Keratinocyte (primary cell): ENCODE data around the gene NEAT1. TPM values are rescaled to one million over a fixed set of nuclear protein-coding genes. Genes with fewer than 3 reads are reported as not detected.
A peak's percentile ranks its signal among the peaks of the same experiment; 100 is the strongest.

ENCODE experiments used
- DNase-seq: peaks from one replicate; pipeline ENCODE4 v3.0.0-alpha.2; 2011; ENCODE audit warnings: low read depth, missing footprints, low spot score
- FAIRE-seq: peaks from 2 replicates; lab custom pipeline; 2011; peaks lifted over from hg19 to GRCh38; lab: Jason Lieb, UNC
- H2AFZ ChIP-seq: 2 replicates; pipeline ENCODE4 v1.6.0; 2012; ENCODE audit warnings: low read length, control low read depth, inconsistent platforms; ENCODE audit not compliant: control insufficient read depth
- H3K27ac ChIP-seq: 2 replicates; pipeline ENCODE4 v1.5.1; 2011; ENCODE audit warnings: low read length; ENCODE audit not compliant: control insufficient read depth, insufficient read depth
- H3K27me3 ChIP-seq: 3 replicates; pipeline ENCODE4 v1.6.0; 2011; ENCODE audit warnings: low read length; ENCODE audit not compliant: control insufficient read depth, insufficient read depth; ENCODE audit errors: extremely low read depth
- H3K36me3 ChIP-seq, 2 experiments: 2 replicates in 1 of 2; 3 replicates in 1 of 2; pipeline ENCODE4 v1.5.1; 2011; ENCODE audit warnings: low read length in 2 of 2, mild to moderate bottlenecking in 1 of 2; ENCODE audit not compliant: control insufficient read depth in 2 of 2, insufficient read depth in 2 of 2; ENCODE audit errors: extremely low read depth in 1 of 2
- H3K4me1 ChIP-seq: 3 replicates; pipeline ENCODE4 v1.5.1; 2011; ENCODE audit warnings: low read length; ENCODE audit not compliant: control insufficient read depth, insufficient read depth; ENCODE audit errors: extremely low read depth
- H3K4me2 ChIP-seq: 3 replicates; pipeline ENCODE4 v1.6.0; 2011; ENCODE audit warnings: low read depth, low read length; ENCODE audit not compliant: control insufficient read depth, insufficient read depth; ENCODE audit errors: extremely low read depth
- H3K4me3 ChIP-seq, 3 experiments: fragments of 200-600 bp in 1 of 3; sonication (generic) in 1 of 3; 2 replicates in 2 of 3; 3 replicates in 1 of 3; pipeline ENCODE4 v1.5.1; 2011 to 2016; ENCODE audit warnings: low read length in 3 of 3, mild to moderate bottlenecking in 3 of 3, control low read depth in 2 of 3, inconsistent platforms in 1 of 3, low read depth in 1 of 3, mixed read lengths in 1 of 3, mixed run types in 1 of 3, moderate library complexity in 1 of 3; ENCODE audit not compliant: control insufficient read depth in 2 of 3, insufficient read depth in 2 of 3; ENCODE audit errors: extremely low read depth in 1 of 3
- H3K79me2 ChIP-seq: 2 replicates; pipeline ENCODE4 v1.6.0; 2012; ENCODE audit warnings: low read length; ENCODE audit not compliant: control insufficient read depth, insufficient read depth
- H3K9ac ChIP-seq: 3 replicates; pipeline ENCODE4 v1.6.0; 2011; ENCODE audit warnings: low read length; ENCODE audit not compliant: control insufficient read depth, insufficient read depth; ENCODE audit errors: extremely low read depth
- H3K9me1 ChIP-seq: 3 replicates; pipeline ENCODE4 v1.6.0; 2011; ENCODE audit warnings: low read length; ENCODE audit not compliant: control insufficient read depth, insufficient read depth; ENCODE audit errors: extremely low read depth
- H3K9me3 ChIP-seq: 2 replicates; pipeline ENCODE4 v1.5.1; 2012; ENCODE audit warnings: low read depth, low read length; ENCODE audit not compliant: control insufficient read depth
- H4K20me1 ChIP-seq: 3 replicates; pipeline ENCODE4 v1.6.0; 2011; ENCODE audit warnings: low read length; ENCODE audit not compliant: control insufficient read depth, insufficient read depth; ENCODE audit errors: extremely low read depth
- CTCF ChIP-seq, 3 experiments: IDR thresholded peaks in 1 of 3; conservative IDR thresholded peaks in 1 of 3; optimal IDR thresholded peaks in 1 of 3; 2 replicates in 2 of 3; 3 replicates in 1 of 3; pipeline versions ENCODE3 to v1.5.1; 2011; ENCODE audit warnings: low read length in 3 of 3, mild to moderate bottlenecking in 3 of 3, moderate library complexity in 2 of 3, control low read depth in 1 of 3, inconsistent platforms in 1 of 3; ENCODE audit not compliant: insufficient read depth in 2 of 3; ENCODE audit errors: extremely low read depth in 1 of 3
- EZH2 ChIP-seq: IDR thresholded peaks from one replicate; pipeline ENCODE4 v1.6.1; 2012; ENCODE audit warnings: inconsistent platforms, mild to moderate bottlenecking, low read length, moderate library complexity
- dilution Hi-C: fragments of 300-500 bp; cut with MboI; formaldehyde crosslinking; loops from one replicate; pipeline ENCODE4 v1.7.0; 2020; ENCODE audit warnings: low sequenced_read_pairs; ENCODE audit not compliant: extremely low pct_ligation_motif_present
- polyA plus RNA-seq, 5 experiments: library from polyadenylated mRNA; depleted of rRNA in 3 of 5; stranded (reverse) in 3 of 5; stranded (forward) in 1 of 5; unstranded in 1 of 5; fragments of >200 nt; gene quantifications; 1 replicate in 1 of 5; 2 replicates in 3 of 5; 3 replicates in 1 of 5; pipeline versions ENCODE4 v1.2.1 to v1.2.3, GENCODE V29; 2011 to 2012; ENCODE audit warnings: missing spikeins in 2 of 5, low read depth in 1 of 5, low replicate concordance in 1 of 5

Gene NEAT1
- polyA plus RNA-seq, 1 donor (not counting 4 experiments of a cell fraction or from before 2014, with no cell fraction given) = 270 TPM

GRCh38 chr11:65473278-65473860 is 50.8 kb downstream of the NEAT1 start:
- no peaks in the 10 kb centered on the region for H3K27me3 ChIP-seq
- H3K9me3 ChIP-seq = no peaks in the 10 kb centered on the region
- no peak overlapping the region for H2AFZ ChIP-seq
- peak overlapping the region; percentile 88 for H3K9ac ChIP-seq
- H3K4me2 ChIP-seq = no peak overlapping the region
- H3K79me2 ChIP-seq = peaks cover 23% of the 10 kb centered on the region
- TF ChIP-seq EZH2 (no peak), CTCF (optimal IDR thresholded peaks at IDR 0.05 in 1 of 3, IDR thresholded peaks at IDR 0.05 in 1 of 3, conservative IDR thresholded peaks at IDR 0.05 in 1 of 3; ENCODE audit: extremely low read depth in 1 of 3, insufficient read depth in 2 of 3, low read length in 3 of 3) (no peak)
- peak overlapping the region; percentile 97 for H3K27ac ChIP-seq
- no peak for FAIRE-seq
- H3K9me1 ChIP-seq = no peaks in the 10 kb centered on the region
- dilution Hi-C loops = no loop called here
- no peaks in the 10 kb centered on the region for H3K36me3 ChIP-seq
- H3K4me1 ChIP-seq = peaks cover 47% of the 10 kb centered on the region
- H3K4me3 ChIP-seq = no peak overlapping the region
- H4K20me1 ChIP-seq = no peaks in the 10 kb centered on the region
- no peak for DNase-seq

GRCh38 chr11:65474864-65475263 is 52.3 kb downstream of the NEAT1 start:
- Histone ChIP-seq H3K36me3 (no peaks in the 10 kb centered on the region), H3K9ac (peak overlapping the region; percentile 41), H3K9me1 (peaks cover 5% of the 10 kb centered on the region), H3K9me3 (no peaks in the 10 kb centered on the region), H4K20me1 (no peaks in the 10 kb centered on the region), H2AFZ (no peak overlapping the region), H3K27ac (peak overlapping the region; percentile 69), H3K79me2 (peaks cover 37% of the 10 kb centered on the region), H3K27me3 (no peaks in the 10 kb centered on the region), H3K4me3 (no peak overlapping the region), H3K4me2 (peak overlapping the region; percentile 25), H3K4me1 (peaks cover 58% of the 10 kb centered on the region)
- no peak for FAIRE-seq
- TF ChIP-seq EZH2 = no peak
- no peak for TF ChIP-seq CTCF (optimal IDR thresholded peaks at IDR 0.05 in 1 of 3, IDR thresholded peaks at IDR 0.05 in 1 of 3, conservative IDR thresholded peaks at IDR 0.05 in 1 of 3; ENCODE audit: extremely low read depth in 1 of 3, insufficient read depth in 2 of 3, low read length in 3 of 3)
- dilution Hi-C loops = no loop called here
- no peak for DNase-seq
